Neural progenitor cell (in vitro differentiated cells): ENCODE measurements around the gene GRK3. TPM values are rescaled to one million over a fixed set of nuclear protein-coding genes. Genes with fewer than 3 reads are reported as not detected.

Experiments
- DNase-seq: peaks from one replicate; pipeline ENCODE4 v3.0.0-alpha.2; 2016; ENCODE audit warnings: low spot score
- H2AFZ ChIP-seq: fragments of 200-600 bp; sonication (generic); replicated peaks from 2 replicates; pipeline ENCODE4 v1.6.1; 2016; ENCODE audit warnings: antibody characterized with exemption
- H3F3A ChIP-seq: fragments of 200-600 bp; sonication (generic); 2 replicates; pipeline ENCODE4 v1.6.1; 2016; ENCODE audit warnings: antibody characterized with exemption, low read depth
- H3K27ac ChIP-seq: fragments of 200-600 bp; sonication (generic); 2 replicates; pipeline ENCODE4 v1.5.1; 2016; ENCODE audit warnings: mild to moderate bottlenecking
- H3K27me3 ChIP-seq: fragments of 200-600 bp; sonication (generic); 2 replicates; pipeline ENCODE4 v1.6.1; 2016; ENCODE audit warnings: mild to moderate bottlenecking, moderate library complexity
- H3K36me3 ChIP-seq: fragments of 200-600 bp; sonication (generic); 2 replicates; pipeline ENCODE4 v1.5.1; 2016
- H3K4me1 ChIP-seq: fragments of 200-600 bp; sonication (generic); 2 replicates; pipeline ENCODE4 v1.6.1; 2016; ENCODE audit warnings: mixed run types
- H3K4me2 ChIP-seq: fragments of 200-600 bp; sonication (generic); 2 replicates; pipeline ENCODE4 v1.6.1; 2016
- H3K4me3 ChIP-seq: fragments of 200-600 bp; sonication (generic); 2 replicates; pipeline ENCODE4 v1.5.1; 2016
- H3K79me2 ChIP-seq: fragments of 200-600 bp; sonication (generic); 2 replicates; pipeline ENCODE4 v1.6.1; 2016; ENCODE audit warnings: low read depth
- H3K9ac ChIP-seq: fragments of 200-600 bp; sonication (generic); 2 replicates; pipeline ENCODE4 v1.6.1; 2016
- H3K9me3 ChIP-seq: fragments of 200-600 bp; sonication (generic); 2 replicates; pipeline ENCODE4 v1.5.1; 2016; ENCODE audit warnings: low read depth
- H4K20me1 ChIP-seq: fragments of 200-600 bp; sonication (generic); 2 replicates; pipeline ENCODE4 v1.6.1; 2016; ENCODE audit warnings: low read depth
- H3K27ac Mint-ChIP-seq: 3 replicates; pipeline ENCODE4 v1.8.0; 2021; ENCODE audit warnings: mixed read lengths
- H3K27me3 Mint-ChIP-seq: 2 replicates; pipeline ENCODE4 v1.8.0; 2022; ENCODE audit warnings: low read depth, mild to moderate bottlenecking, inconsistent platforms, moderate library complexity, mixed read lengths; ENCODE audit not compliant: insufficient read depth
- H3K36me3 Mint-ChIP-seq: 3 replicates; pipeline ENCODE4 v1.8.0; 2021; ENCODE audit warnings: mixed read lengths
- H3K4me1 Mint-ChIP-seq: 3 replicates; pipeline ENCODE4 v1.8.0; 2021; ENCODE audit warnings: mixed read lengths
- H3K4me3 Mint-ChIP-seq: 3 replicates; pipeline ENCODE4 v1.8.0; 2021; ENCODE audit warnings: mild to moderate bottlenecking, moderate library complexity, mixed read lengths
- H3K9me3 Mint-ChIP-seq: 3 replicates; pipeline ENCODE4 v1.8.0; 2020; ENCODE audit warnings: mixed read lengths
- EZH2 ChIP-seq: fragments of 200-600 bp; sonication (generic); IDR thresholded peaks from 2 replicates; pipeline ENCODE4 v1.6.1; 2017; ENCODE audit warnings: antibody characterized with exemption, mild to moderate bottlenecking, moderate library complexity
- EZH2phosphoT487 ChIP-seq: fragments of 200-600 bp; sonication (generic); IDR thresholded peaks from 2 replicates; pipeline ENCODE4 v1.6.1; 2017; ENCODE audit warnings: antibody characterized with exemption
- total RNA-seq: library from RNA; depleted of rRNA; stranded (reverse); fragments of >200 nt; gene quantifications from 2 replicates; pipeline ENCODE4 v1.2.3, GENCODE V29; 2015; ENCODE audit warnings: low replicate concordance
- TF ChIP-seq, protein P1 (sequence below): fragments of 200-600 bp; sonication (generic); IDR thresholded peaks from 2 replicates; pipeline ENCODE4 v1.5.1; 2017; ENCODE audit warnings: antibody characterized with exemption, mild to moderate bottlenecking

Gene GRK3
- total RNA-seq, 1 donor from 2014 or later = 20.8 TPM

DNA sequence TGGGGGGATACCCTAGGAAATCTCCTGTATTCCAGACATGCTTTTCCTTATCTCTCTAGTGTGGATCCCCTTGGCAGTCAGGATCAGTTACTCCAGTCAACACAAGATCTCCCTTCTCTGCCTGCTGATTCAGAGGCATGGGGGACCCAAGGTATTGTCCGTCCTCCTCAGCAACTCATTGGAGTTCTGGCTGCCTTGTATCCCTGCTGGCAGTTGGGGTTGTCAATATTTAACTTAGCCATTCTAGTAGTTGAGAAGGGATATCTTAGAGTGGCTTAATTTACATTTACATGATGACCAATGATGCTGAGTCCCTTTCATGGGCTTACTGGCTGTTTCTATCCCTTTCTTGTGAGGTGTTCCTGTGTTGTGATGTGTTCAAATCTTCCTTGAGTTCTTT is 74.2 kb downstream of the GRK3 start:
- Histone ChIP-seq H3K9ac (no peak overlapping the region), H3K9me3 (peaks cover 10% of the 10 kb centered on the region), H3F3A (no peaks in the 10 kb centered on the region), H3K4me2 (no peak overlapping the region), H3K36me3 (no peaks in the 10 kb centered on the region), H2AFZ (no peak overlapping the region), H3K4me1 (no peaks in the 10 kb centered on the region), H3K79me2 (peaks cover 27% of the 10 kb centered on the region), H3K27ac (no peak overlapping the region), H3K4me3 (no peak overlapping the region), H3K27me3 (no peaks in the 10 kb centered on the region), H4K20me1 (no peaks in the 10 kb centered on the region)
- DNase-seq = no peak
- H3K36me3 Mint-ChIP-seq = peaks cover 17% of the 10 kb centered on the region
- TF ChIP-seq EZH2phosphoT487 = no peak
- no peak for TF ChIP-seq EZH2
- TF ChIP-seq, protein P1, sequence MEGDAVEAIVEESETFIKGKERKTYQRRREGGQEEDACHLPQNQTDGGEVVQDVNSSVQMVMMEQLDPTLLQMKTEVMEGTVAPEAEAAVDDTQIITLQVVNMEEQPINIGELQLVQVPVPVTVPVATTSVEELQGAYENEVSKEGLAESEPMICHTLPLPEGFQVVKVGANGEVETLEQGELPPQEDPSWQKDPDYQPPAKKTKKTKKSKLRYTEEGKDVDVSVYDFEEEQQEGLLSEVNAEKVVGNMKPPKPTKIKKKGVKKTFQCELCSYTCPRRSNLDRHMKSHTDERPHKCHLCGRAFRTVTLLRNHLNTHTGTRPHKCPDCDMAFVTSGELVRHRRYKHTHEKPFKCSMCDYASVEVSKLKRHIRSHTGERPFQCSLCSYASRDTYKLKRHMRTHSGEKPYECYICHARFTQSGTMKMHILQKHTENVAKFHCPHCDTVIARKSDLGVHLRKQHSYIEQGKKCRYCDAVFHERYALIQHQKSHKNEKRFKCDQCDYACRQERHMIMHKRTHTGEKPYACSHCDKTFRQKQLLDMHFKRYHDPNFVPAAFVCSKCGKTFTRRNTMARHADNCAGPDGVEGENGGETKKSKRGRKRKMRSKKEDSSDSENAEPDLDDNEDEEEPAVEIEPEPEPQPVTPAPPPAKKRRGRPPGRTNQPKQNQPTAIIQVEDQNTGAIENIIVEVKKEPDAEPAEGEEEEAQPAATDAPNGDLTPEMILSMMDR = no peak
- no peaks in the 10 kb centered on the region for H3K9me3 Mint-ChIP-seq
- H3K27ac Mint-ChIP-seq = no peak overlapping the region
- no peak overlapping the region for H3K4me3 Mint-ChIP-seq
- H3K4me1 Mint-ChIP-seq = no peaks in the 10 kb centered on the region
- no peaks in the 10 kb centered on the region for H3K27me3 Mint-ChIP-seq

DNA sequence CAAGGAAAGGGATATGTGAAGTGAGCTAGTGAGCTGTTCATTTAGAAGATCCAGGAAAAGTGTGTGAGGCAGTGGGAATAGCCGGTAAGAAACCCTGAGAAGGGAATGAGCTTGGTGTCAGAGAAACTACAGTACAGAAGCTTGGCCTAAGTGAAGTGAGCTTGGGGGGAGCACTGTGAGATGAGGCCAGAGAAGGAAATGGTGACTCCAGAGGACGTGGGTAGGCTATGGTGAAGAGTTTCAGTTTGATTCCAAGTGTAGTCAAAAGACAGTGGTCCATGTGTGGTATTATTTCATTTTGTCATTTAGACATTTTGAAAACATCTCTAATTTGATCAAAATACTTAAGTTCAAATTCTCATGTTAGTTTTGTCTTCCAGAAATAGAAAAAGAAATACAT is 77.2 kb downstream of the GRK3 start:
- H3K36me3 Mint-ChIP-seq = peaks cover 22% of the 10 kb centered on the region
- H3K4me1 Mint-ChIP-seq = peaks cover 6% of the 10 kb centered on the region
- Histone ChIP-seq H3K4me2 (no peak overlapping the region), H2AFZ (no peak overlapping the region), H3K4me3 (no peak overlapping the region), H4K20me1 (no peaks in the 10 kb centered on the region), H3K9me3 (peaks cover 10% of the 10 kb centered on the region), H3K79me2 (peaks cover 3% of the 10 kb centered on the region), H3K27ac (no peak overlapping the region), H3F3A (no peaks in the 10 kb centered on the region), H3K4me1 (peaks cover 6% of the 10 kb centered on the region), H3K36me3 (no peaks in the 10 kb centered on the region), H3K27me3 (no peaks in the 10 kb centered on the region), H3K9ac (no peak overlapping the region)
- H3K9me3 Mint-ChIP-seq = peaks cover 2% of the 10 kb centered on the region
- no peak overlapping the region for H3K27ac Mint-ChIP-seq
- H3K27me3 Mint-ChIP-seq = no peaks in the 10 kb centered on the region
- TF ChIP-seq EZH2phosphoT487 (no peak), EZH2 (no peak)
- TF ChIP-seq, protein P1 = no peak
- DNase-seq = no peak
- H3K4me3 Mint-ChIP-seq = no peak overlapping the region

DNA sequence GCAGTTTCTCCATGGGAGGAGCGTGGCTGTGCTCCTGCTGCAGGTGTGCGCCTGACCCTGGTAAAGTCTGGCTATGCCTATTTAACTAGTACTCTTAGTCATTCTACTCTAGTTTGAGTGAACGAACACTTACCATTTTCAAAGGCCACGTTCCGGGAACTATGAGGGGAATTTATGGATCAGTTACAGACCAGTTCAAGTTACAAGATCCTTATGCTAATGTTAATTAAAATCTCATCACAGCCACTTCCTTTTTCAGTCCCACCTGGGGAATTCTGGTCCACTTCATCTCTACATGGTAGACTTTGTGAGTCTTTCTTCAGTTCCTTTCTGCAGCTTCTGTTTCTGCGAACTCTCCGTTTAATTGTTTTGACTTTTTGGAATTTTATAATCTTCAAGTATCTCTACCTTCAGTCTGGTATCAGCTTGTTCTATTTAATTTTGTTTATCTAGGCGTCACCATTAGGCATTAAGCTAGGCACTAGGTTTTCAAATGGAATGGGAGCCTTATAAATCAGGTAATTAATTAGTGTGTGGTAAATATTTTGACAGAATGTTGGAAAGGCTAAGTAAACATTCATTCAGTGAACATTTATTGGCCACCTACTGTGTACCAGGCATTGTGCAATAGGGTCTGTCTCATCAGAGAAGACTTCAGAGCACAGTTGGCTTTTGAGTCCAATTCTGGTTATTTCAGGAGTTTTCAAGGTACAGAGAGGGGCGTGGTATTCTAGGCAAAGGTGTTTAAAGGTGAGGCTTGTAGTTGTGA is 78.9 kb downstream of the GRK3 start:
- H3K4me3 Mint-ChIP-seq = no peak overlapping the region
- Histone ChIP-seq H3K27ac (no peak overlapping the region), H3K4me1 (peaks cover 6% of the 10 kb centered on the region), H3F3A (no peaks in the 10 kb centered on the region), H3K27me3 (no peaks in the 10 kb centered on the region), H2AFZ (no peak overlapping the region), H3K9me3 (peaks cover 10% of the 10 kb centered on the region), H3K79me2 (peaks cover 3% of the 10 kb centered on the region), H3K9ac (no peak overlapping the region), H3K4me3 (no peak overlapping the region), H3K4me2 (no peak overlapping the region), H3K36me3 (no peaks in the 10 kb centered on the region), H4K20me1 (no peaks in the 10 kb centered on the region)
- no peak overlapping the region for H3K27ac Mint-ChIP-seq
- peaks cover 4% of the 10 kb centered on the region for H3K27me3 Mint-ChIP-seq
- no peak for DNase-seq
- H3K9me3 Mint-ChIP-seq = peaks cover 2% of the 10 kb centered on the region
- peaks cover 16% of the 10 kb centered on the region for H3K36me3 Mint-ChIP-seq
- H3K4me1 Mint-ChIP-seq = peaks cover 6% of the 10 kb centered on the region
- TF ChIP-seq EZH2 (no peak), EZH2phosphoT487 (no peak)
- TF ChIP-seq, protein P1 = no peak
